Osteocyte (in vitro differentiated cells): ENCODE data around the gene HOXB2. TPM values are rescaled to one million over a fixed set of nuclear protein-coding genes. Genes with fewer than 3 reads are reported as not detected.

Experiments used
- DNase-seq: peaks from one replicate; pipeline ENCODE4 v3.0.0; 2021; ENCODE audit warnings: mixed read lengths; ENCODE audit not compliant: unreplicated experiment; ENCODE audit errors: extremely low spot score
- H3K27ac Mint-ChIP-seq: one replicate; pipeline ENCODE4 v1.8.0; 2021; ENCODE audit warnings: mild to moderate bottlenecking, mixed read lengths; ENCODE audit not compliant: unreplicated experiment
- H3K27me3 Mint-ChIP-seq: one replicate; pipeline ENCODE4 v1.8.0; 2021; ENCODE audit warnings: mixed read lengths; ENCODE audit not compliant: unreplicated experiment
- H3K36me3 Mint-ChIP-seq: one replicate; pipeline ENCODE4 v1.8.0; 2021; ENCODE audit warnings: mixed read lengths; ENCODE audit not compliant: unreplicated experiment
- H3K4me1 Mint-ChIP-seq: one replicate; pipeline ENCODE4 v1.8.0; 2021; ENCODE audit warnings: mixed read lengths; ENCODE audit not compliant: unreplicated experiment
- H3K4me3 Mint-ChIP-seq: one replicate; pipeline ENCODE4 v1.8.0; 2021; ENCODE audit warnings: mild to moderate bottlenecking, moderate library complexity, mixed read lengths; ENCODE audit not compliant: unreplicated experiment
- H3K9me3 Mint-ChIP-seq: one replicate; pipeline ENCODE4 v1.8.0; 2021; ENCODE audit warnings: mixed read lengths; ENCODE audit not compliant: unreplicated experiment
- total RNA-seq: library from RNA; stranded (reverse); gene quantifications from 2 replicates; pipeline ENCODE4 v1.2.1, GENCODE V29; 2021
- TF ChIP-seq, protein P1 (sequence below): fragments of 200-600 bp; sonication (generic); IDR thresholded peaks from 2 replicates; pipeline ENCODE4 v1.5.0; 2021; ENCODE audit warnings: antibody characterized with exemption, mild to moderate bottlenecking, moderate library complexity

HOXB2 gene
- total RNA-seq, 1 donor from 2014 or later = not detected

GRCh38 chr17:48553826-48554225 lies 8.9 kb upstream of the HOXB2 start:
- Mint-ChIP-seq H3K4me1 (peaks cover 3% of the 10 kb centered on the region), H3K4me3 (no peak overlapping the region), H3K27me3 (peaks cover 86% of the 10 kb centered on the region)

DNA sequence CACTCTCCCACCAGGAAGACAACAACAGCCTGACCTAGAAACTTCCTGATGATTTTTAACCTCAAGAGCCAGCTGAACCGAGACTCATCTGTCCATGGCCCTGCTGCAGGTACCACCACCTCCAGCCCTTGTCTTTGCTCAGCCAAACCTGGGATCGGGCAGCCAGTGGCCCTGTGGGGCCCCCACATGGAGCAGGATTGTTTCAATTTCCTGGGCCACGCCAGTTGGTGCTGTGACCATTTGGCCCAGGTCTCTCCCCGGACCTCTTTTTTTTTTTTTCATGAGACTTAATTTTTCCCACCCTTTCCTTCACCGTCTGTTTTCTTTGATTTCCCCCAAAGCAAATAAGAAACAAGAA lies 8.3 kb upstream of the HOXB2 start:
- TF ChIP-seq, protein P1, sequence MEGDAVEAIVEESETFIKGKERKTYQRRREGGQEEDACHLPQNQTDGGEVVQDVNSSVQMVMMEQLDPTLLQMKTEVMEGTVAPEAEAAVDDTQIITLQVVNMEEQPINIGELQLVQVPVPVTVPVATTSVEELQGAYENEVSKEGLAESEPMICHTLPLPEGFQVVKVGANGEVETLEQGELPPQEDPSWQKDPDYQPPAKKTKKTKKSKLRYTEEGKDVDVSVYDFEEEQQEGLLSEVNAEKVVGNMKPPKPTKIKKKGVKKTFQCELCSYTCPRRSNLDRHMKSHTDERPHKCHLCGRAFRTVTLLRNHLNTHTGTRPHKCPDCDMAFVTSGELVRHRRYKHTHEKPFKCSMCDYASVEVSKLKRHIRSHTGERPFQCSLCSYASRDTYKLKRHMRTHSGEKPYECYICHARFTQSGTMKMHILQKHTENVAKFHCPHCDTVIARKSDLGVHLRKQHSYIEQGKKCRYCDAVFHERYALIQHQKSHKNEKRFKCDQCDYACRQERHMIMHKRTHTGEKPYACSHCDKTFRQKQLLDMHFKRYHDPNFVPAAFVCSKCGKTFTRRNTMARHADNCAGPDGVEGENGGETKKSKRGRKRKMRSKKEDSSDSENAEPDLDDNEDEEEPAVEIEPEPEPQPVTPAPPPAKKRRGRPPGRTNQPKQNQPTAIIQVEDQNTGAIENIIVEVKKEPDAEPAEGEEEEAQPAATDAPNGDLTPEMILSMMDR = no peak
- no peak for DNase-seq
- Mint-ChIP-seq H3K4me1 (peaks cover 3% of the 10 kb centered on the region), H3K27me3 (peaks cover 85% of the 10 kb centered on the region), H3K9me3 (no peaks in the 10 kb centered on the region), H3K36me3 (no peaks in the 10 kb centered on the region), H3K4me3 (no peak overlapping the region), H3K27ac (no peak overlapping the region)

More at GRCh38 chr17:48553826-48554225, 8.9 kb upstream of the HOXB2 start:
- no peaks in the 10 kb centered on the region for H3K36me3 Mint-ChIP-seq
- no peak for DNase-seq
- no peaks in the 10 kb centered on the region for H3K9me3 Mint-ChIP-seq
- H3K27ac Mint-ChIP-seq = no peak overlapping the region
- TF ChIP-seq, protein P1 = no peak

- DNase-seq = no peak
- Mint-ChIP-seq H3K4me1 (peaks cover 3% of the 10 kb centered on the region), H3K9me3 (no peaks in the 10 kb centered on the region), H3K4me3 (no peak overlapping the region), H3K27ac (no peak overlapping the region), H3K27me3 (peaks cover 85% of the 10 kb centered on the region), H3K36me3 (no peaks in the 10 kb centered on the region)
- TF ChIP-seq, protein P1 = no peak
Measured at GRCh38 chr17:48552466-48553189, 7.7 kb upstream of the HOXB2 start.

DNA sequence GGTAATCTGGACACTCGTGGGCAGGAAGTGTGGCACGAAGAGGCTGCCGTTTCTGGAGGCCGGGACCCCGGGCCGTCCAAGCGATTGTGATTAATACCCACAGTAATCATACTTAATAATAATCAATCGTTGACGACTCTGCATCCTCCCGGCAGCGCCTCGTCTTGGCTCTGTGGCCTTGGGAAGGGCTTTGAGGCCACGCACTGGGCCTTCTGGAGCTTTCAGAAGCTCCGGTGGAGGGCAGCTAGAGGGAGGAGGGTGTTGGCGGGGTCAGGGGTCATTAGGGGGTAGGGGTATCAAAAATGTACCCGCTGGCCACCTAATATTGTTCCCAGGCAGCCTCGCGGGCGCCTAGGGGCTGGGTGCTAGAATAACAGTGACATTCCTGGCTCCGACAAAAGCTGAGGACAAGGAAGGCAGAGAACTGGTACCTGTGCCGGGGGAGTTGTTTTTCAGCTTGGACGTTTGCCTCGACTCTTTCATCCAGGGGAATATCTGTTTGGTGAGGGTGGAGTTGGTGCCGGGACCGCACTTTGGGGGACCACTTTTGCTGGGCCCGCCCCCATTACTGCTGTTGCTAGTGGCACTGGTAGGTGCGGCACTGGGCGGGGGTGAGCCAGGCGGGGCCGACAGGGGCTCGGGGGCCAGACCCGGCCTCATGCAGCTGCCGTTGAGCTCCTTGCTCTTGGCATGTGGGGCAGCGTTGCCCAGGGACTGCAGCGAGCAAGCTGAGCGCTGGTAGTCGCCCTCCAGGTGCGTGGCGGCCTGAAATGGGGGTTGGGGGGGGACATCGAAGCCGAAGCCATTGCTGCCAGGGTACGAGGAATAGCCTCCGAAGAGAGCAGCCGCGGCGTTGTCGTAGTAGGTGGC lies 6.9 kb upstream of the HOXB2 start:
- TF ChIP-seq, protein P1 = no peak
- peaks cover 85% of the 10 kb centered on the region for H3K27me3 Mint-ChIP-seq
- no peak overlapping the region for H3K4me3 Mint-ChIP-seq
- no peak for DNase-seq
- H3K9me3 Mint-ChIP-seq = no peaks in the 10 kb centered on the region
- H3K27ac Mint-ChIP-seq = no peak overlapping the region
- no peaks in the 10 kb centered on the region for H3K36me3 Mint-ChIP-seq
- peaks cover 3% of the 10 kb centered on the region for H3K4me1 Mint-ChIP-seq

GRCh38 chr17:48551214-48551555 lies 6.3 kb upstream of the HOXB2 start:
- Mint-ChIP-seq H3K36me3 (no peaks in the 10 kb centered on the region), H3K27ac (no peak overlapping the region), H3K9me3 (no peaks in the 10 kb centered on the region), H3K4me3 (no peak overlapping the region), H3K4me1 (peaks cover 3% of the 10 kb centered on the region), H3K27me3 (peaks cover 85% of the 10 kb centered on the region)
- TF ChIP-seq, protein P1 = no peak
- no peak for DNase-seq
